ENCODE data around the gene NEO1.
"Not testable (repeated sequence)": the region's sequence is repeated elsewhere in the genome, so short reads cannot be mapped to it uniquely, and the experiment has no call there.

The NEO1 gene

DNA sequence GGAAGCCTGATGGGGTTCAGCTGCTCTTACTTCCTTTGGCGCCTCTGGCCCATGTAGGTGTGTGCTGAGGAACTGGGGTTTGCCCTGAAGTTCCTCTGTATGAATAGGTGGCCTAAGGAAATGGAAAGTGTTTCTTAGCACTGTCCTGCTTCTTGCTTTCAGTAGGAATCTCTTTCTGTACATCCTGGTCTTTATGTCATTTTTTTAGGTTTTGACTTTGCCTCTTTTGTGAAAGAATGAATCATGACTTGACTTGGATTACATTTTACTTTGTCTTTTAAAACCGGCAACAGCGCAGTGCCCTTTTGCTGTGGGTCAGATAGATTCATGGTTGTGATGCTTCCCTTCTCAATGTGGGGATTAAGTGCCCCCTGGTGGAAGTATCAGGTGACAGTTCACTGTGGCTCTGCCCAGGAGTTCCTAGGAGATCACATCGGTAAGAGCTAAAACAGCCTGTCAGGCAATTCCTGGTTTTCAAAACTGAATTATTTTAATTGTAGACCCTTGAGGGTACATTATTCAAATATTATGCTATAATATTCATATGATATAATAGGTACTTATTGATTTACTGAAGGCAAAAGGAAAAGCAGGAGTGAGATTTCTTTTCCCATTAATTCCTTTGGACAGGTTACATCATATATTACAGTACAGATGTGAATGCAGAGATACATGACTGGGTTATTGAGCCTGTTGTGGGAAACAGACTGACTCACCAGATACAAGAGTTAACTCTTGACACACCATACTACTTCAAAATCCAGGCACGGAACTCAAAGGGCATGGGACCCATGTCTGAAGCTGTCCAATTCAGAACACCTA lies 221.1 kb downstream of the NEO1 start:
- no peak for TF ChIP-seq POLR2A (IDR thresholded peaks at IDR 0.05; ENCODE audit: low read depth, low read length)
- FAIRE-seq (peak; percentile 72), DNase-seq (ENCODE audit: insufficient read length, low spot score) (peak; percentile 15)

DNA sequence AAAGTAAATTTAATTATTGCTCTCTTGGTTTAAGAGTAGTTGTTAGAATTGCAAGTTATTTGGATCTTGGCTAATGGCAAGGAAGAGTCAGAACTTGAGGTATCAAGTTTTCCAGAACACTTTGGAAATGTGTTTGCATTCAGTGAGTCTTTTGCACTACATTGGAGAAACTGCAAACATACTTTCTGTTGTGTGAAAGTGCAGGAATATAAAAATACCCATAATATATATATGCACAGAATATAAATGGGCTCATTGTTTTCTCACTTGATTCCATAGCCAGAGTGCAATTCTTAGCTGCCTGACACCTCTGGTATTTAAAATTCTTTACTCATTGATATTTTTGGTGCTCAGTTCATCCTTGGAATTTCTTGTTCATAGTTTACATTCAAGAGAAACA lies 223.6 kb downstream of the NEO1 start:
- DNase-seq (ENCODE audit: insufficient read length, low spot score) (no peak), FAIRE-seq (no peak)
- TF ChIP-seq POLR2A (IDR thresholded peaks at IDR 0.05; ENCODE audit: low read depth, low read length): no peak

DNA sequence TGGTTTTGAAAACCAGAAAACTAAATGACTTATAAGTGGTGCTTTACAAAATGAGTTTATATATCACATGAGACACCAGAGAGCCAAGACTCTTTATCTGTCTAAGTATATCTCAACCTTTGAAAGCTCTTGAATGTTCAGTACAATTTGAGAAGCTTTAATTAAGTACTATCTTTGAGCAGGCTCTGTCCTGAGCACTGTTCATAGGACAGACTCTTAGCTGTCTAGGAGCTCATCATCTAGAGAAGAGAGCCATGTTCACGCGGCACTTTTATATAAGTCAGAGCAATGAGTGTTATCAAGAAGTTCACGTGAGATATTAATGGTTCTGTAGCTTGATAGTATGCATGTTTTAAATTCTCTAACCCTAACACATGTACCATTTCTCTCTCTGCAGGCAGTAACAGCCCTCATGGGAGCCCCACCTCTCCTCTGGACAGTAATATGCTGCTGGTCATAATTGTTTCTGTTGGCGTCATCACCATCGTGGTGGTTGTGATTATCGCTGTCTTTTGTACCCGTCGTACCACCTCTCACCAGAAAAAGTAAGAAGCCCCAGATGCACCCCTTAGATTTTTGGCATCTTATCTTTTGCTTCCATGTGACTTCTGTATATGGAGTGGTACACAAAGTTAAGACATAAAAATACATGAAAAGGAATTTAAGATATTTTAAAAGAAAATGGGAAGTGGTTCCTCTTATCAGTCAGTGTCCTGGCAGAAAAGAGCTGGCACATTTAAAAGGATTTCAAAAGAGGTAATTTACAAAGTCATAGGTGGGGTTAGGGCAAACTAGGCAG lies 230.5 kb downstream of the NEO1 start:
- TF ChIP-seq POLR2A (IDR thresholded peaks at IDR 0.05; ENCODE audit: low read depth, low read length): no peak
- FAIRE-seq (no peak), DNase-seq (ENCODE audit: insufficient read length, low spot score) (no peak)

DNA sequence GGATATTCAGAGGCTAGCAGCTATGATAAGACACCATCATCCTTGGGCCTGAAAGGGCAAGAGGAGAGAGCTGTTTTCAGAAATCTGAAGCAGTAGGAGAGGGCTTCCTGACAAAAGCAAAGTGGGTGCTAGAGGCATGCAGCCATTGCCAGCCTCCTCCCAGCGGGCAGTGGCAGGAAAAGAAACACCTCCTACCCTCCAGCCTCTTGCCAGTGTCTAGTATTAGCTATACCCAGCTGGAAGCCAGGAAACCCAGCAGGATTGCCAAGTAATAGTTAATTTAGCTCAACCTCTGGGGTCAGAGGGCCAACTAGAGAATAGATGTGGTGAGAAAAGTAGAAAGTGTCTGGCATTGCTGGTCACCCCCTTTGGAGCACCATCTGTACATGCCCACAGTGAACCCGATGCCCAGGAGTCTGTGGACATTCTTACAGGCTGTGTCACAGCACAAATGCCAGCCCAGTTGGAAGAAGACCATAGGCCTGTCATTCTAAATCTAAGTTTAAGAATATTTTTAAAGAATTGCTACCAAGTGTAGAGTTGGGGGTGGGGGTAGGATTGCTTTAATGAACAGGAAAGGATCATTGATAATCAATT lies 231.2 kb downstream of the NEO1 start:
- DNase-seq (ENCODE audit: insufficient read length, low spot score): no peak
- no peak for TF ChIP-seq POLR2A (IDR thresholded peaks at IDR 0.05; ENCODE audit: low read depth, low read length)
- no peak for FAIRE-seq

DNA sequence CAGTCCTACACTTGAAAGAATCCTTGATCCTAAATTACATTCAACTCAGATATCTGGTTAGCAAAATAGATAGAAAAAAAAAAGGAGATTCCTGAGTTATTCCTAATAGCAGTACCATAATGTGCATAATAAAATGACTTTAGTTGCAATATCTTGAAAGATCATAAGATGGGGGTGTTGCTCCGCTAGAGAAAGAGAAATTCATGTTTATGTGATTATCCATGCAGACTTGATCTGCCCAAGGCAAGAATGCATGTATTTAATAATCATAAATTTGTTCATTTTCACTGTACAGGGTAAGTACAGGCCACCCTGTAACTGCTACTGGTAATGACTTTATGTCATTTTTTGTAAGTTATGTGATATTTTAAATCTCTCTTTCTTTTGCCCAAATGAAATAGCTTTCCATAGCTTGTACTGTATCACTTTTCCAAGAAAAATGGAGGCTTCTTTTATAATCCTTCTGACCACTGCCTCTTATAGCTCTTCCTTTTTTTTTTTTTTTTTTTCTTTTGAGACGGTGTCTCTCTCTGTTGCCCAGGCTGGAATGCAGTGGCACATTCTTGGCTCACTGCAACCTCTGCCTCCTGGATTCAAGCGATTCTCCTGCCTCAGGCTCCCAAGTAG lies 231.9 kb downstream of the NEO1 start:
- TF ChIP-seq POLR2A (IDR thresholded peaks at IDR 0.05; ENCODE audit: low read depth, low read length): no peak
- no peak for DNase-seq (ENCODE audit: insufficient read length, low spot score)
- no peak for FAIRE-seq

DNA sequence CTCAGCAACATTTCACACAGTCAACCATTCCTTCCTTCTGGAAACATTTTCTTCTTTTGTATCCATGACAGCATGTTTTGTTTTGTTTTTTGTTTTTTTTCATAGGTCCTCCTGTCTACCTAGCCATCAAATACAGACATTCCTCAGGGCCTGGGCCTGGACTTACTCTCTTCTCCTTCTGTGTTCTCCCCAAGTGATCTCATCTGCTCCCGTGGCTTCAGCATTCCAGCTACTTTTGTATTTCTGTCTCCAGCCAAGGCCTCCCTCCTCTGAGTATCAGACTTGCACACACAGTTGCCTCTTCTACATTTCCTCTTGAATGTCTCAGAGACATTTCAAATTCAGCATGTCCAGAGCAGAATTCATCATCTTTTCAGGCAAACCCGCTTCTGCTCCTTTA lies 234.0 kb downstream of the NEO1 start:
- FAIRE-seq (no peak), DNase-seq (ENCODE audit: insufficient read length, low spot score) (no peak)

DNA sequence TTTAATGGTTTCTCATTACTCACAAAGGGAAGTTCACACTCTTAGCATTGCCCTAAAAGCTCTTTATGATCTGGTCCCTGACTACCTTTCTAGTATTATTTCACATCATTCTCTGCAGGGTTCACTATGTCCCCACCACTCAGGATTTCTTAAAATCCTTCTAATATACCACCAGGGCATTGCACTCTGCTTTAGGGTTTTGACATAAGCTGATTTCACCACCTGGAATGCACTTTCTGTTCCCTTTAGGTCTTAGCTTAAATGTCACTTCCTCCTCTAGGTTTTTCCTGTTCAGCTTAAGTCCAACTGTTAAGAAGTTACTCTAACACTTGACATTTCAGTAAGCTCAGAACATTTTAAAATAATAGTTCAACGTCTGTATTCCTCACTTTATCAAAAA lies 234.8 kb downstream of the NEO1 start:
- TF ChIP-seq POLR2A (IDR thresholded peaks at IDR 0.05; ENCODE audit: low read depth, low read length): no peak
- FAIRE-seq (no peak), DNase-seq (ENCODE audit: insufficient read length, low spot score) (no peak)

More for the DNA sequence above, 234.0 kb downstream of the NEO1 start:
- no peak for TF ChIP-seq POLR2A (IDR thresholded peaks at IDR 0.05; ENCODE audit: low read depth, low read length)

DNA sequence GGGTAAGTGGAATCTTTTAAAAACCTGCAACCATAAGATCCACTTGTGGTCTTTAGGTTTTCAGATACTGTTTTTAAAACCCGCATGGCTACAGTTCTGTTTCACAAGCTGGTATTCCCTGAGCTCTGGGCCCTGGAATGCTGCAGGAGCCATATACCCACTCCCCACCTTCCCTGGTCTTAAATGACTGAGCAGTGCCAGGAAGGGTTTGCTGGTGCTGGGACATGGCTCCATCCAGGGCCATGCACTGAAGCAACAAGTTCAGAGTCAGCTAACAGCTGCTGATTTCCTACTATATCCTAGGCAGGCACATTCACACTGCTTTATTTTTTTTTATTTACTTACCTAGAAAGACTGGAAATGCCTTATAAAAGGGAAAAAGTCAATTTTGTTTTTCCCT lies 239.2 kb downstream of the NEO1 start:
- FAIRE-seq (no peak), DNase-seq (ENCODE audit: insufficient read length, low spot score) (no peak)
- TF ChIP-seq POLR2A (IDR thresholded peaks at IDR 0.05; ENCODE audit: low read depth, low read length): no peak

DNA sequence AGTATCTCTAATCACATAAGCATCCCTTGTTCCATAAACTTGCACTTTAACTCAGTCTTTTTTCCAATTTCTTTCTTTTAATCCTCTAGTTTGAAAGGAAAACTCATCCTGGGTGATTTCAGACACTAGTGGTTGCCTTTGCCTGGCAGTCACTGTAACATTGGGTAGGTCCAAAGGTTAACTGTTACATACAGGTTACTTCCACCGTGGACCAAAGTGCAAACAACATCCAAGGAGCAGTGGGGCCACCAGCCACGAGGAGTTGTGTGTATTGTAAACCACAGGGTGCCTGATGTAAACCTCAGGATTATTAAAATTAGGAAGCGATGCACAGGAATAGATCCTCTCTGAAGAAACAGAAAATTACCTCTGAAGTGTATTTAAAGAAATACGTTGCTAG lies 241.5 kb downstream of the NEO1 start:
- no peak for TF ChIP-seq POLR2A (IDR thresholded peaks at IDR 0.05; ENCODE audit: low read depth, low read length)
- FAIRE-seq: no peak
- DNase-seq (ENCODE audit: insufficient read length, low spot score): no peak

DNA sequence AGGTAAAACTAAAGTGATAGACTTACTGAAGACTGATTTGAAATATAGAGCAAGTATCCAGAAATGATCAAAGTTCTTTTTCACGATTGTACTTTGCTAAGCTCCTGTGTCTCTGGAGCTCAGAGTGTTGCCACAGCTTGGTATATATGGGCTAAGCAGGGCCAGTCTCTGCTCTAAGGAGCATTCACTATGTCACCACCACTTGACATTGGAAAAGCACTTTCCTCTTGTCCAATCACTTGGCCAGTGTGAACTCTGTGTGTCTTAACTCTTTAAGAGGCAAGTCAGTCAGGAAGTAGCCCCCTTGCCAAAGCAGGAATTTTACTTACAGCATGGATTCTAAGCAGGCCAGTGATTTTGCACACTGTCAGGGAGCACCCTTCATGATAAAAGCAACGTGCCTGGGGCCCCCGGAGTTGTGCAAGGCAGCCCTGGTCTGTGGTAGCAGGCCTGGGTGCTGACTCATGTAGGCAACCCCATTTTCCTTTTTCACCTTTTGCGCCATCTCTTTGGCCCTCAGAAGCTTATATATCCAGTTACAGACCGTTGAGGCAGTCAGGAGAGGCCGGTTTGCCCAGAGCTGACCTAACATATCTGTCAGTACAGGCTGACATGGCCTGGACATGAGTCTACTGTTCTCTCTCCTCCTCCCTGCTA lies 243.5 kb downstream of the NEO1 start:
- DNase-seq (ENCODE audit: insufficient read length, low spot score) (no peak), FAIRE-seq (no peak)

DNA sequence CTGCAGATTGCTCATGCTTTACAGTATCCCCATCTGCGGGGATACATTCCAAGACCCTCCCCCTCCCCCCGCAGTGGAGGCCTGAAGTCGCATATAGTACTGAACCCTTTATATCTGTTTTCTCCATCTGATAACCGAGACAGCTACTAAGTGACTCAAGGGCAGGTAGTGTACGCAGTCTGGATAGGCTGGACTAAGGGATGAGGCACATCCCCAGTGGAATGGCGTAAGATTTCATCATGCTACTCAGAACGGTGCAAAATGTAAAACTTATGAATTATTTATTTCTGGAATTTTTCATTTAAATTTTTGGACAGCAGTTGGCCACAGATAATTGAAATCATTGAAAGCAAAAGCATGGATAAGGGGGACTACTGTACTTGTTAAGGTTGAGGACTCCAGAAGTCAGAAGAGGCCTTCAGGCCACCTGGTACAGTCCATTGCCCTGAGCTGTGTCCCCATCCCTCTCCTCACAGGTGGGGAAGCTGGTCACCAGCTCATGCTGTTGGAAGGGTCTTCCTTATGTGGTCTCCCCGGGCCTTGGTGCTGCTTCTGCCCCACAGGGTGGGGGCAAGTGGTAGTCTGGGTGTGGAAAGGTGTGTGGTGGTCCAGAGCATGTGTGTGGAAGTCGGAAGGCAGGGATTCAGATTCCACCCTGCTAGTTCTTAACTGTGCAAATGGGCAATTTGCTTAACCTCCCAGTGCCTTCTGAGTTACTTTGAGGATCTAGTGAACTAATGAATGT lies 244.5 kb downstream of the NEO1 start:
- no peak for DNase-seq (ENCODE audit: insufficient read length, low spot score)
- TF ChIP-seq POLR2A (IDR thresholded peaks at IDR 0.05; ENCODE audit: low read depth, low read length): no peak
- FAIRE-seq: no peak

More for the DNA sequence above, 243.5 kb downstream of the NEO1 start:
- TF ChIP-seq POLR2A (IDR thresholded peaks at IDR 0.05; ENCODE audit: low read depth, low read length): no peak

DNA sequence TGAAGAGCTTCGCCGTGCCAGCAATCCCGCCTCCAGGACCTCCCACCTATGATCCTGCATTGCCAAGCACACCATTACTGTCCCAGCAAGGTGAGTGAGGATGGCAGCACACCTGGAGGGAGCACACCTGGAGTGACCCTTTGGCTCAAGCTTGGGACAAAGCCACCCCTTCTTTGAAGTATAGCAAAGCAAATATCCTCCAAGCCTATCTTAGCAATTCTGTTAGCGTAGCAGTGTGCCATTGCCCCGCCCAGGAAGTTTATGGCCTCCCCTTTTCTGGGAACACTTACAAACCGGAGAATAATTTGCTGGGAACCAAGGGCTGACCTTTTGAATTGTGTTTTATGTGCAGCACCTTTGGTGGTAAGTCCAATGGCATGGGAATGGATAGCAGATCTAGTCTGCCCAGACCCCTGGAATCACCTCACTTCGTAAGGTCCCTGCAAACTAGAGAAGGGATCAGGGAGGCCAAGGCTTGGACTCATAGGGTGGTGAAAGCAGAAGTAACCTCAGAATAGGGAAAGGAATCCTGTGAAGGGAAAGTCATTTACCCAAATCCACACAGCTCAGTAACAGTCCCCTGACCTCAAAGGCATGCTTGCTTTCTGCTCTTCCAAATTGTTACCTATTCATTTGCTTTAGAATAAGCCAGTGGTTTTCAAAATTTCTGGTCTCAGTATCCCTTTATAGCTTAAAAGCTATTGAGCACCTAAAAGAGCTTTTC lies 246.4 kb downstream of the NEO1 start:
- TF ChIP-seq POLR2A (IDR thresholded peaks at IDR 0.05; ENCODE audit: low read depth, low read length): no peak
- DNase-seq (ENCODE audit: insufficient read length, low spot score) (no peak), FAIRE-seq (no peak)

DNA sequence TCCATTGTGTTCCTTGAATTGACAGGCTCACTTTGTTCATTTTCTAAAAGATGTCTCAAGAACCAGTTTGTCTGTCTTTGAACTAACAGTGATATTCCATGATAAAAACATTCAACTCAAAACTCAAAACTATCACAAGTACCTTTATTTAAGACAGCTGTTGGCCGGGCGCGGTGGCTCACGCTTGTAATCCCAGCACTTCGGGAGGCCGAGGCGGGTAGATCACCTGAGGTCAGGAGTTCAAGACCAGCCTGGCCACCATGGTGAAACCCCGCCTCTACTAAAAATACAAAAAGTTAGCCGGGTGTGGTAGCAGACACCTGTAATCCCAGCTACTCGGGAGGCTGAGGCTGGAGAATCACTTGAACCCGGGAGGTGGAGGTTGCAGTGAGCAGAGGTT lies 248.0 kb downstream of the NEO1 start:
- FAIRE-seq; DNase-seq (ENCODE audit: insufficient read length, low spot score): not testable (repeated sequence)

Measured in H54 (cell line).